Germinal center (tissue), 1 donor: Measurements from ENCODE around the gene GRK6.

Source experiments
- DNase-seq: peaks from one replicate; pipeline ENCODE4 v3.0.0; 2012; ENCODE audit warnings: mixed read lengths, low spot score

Gene GRK6

DNA sequence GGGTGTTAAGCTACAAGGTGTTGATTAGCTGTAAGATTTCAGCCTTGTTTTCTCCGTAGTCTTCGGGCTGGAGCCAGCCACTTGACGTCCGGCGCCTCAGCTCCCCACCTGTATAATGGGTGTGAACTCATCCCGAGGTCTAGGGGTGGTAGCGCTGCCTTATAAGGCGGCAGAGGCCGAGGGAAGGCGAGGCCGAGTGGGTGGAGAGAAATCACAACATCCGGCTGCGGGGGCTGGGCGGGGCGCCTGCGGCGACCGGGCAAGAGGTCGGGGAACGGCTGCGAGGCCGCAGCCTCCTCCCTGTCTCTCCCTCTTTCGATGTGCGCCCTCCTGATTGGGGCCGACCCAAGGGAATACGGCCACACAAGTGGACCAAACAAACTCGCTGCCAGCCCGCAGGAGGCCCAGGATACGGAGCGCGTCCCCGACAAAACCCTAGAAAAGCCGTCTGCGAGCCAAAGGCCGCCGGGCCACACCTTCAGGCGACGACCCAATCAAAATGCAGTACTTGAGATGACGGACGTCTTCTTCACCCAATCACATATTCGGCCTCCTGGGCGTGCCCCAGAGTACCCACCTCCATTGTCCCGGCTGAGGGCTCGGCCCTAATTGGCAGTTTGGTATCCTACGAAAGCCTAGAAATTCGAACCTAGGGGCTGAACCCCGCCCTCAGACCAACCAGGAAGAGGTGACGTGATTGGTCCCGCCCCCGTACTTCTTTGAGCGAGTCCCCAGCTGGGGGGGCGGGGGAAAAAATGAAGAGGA is 493 bp upstream of the GRK6 start:
- DNase-seq, result peak; percentile 99

GRCh38 chr5:177427211-177427822 is 841 bp downstream of the GRK6 start:
- DNase-seq, result no peak

DNA sequence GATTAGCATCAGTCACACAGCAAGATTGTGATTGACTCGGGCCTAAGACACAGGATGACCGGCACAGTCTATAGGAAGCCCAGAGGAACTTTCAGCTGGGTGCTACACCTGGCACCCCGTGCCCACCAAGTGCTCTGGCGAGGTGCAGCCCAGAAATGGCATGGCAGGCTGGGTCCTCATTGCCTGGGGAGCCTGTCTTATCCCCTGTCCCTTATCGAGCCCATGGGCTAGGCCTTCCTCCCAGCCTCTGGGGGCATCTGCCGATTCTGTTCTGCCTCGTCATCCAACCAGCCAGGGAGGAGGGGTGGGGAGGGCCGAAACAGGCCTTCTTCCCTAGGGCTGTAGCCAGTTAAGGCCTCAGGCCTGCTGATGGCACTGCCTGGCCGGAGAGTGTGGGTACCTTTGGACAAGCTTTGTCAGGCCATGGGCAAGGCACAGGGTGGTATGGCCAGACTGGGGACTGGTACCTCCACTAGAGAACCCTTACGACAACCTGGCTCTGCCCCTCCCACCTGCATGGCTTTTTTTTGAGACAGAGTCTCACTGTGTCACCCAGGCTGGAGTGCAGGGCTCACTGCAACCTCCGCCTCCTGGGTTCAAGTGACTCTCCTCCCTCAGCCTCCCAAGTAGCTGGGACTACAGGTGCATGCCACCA is 1.6 kb downstream of the GRK6 start:
- no peak for DNase-seq

DNA sequence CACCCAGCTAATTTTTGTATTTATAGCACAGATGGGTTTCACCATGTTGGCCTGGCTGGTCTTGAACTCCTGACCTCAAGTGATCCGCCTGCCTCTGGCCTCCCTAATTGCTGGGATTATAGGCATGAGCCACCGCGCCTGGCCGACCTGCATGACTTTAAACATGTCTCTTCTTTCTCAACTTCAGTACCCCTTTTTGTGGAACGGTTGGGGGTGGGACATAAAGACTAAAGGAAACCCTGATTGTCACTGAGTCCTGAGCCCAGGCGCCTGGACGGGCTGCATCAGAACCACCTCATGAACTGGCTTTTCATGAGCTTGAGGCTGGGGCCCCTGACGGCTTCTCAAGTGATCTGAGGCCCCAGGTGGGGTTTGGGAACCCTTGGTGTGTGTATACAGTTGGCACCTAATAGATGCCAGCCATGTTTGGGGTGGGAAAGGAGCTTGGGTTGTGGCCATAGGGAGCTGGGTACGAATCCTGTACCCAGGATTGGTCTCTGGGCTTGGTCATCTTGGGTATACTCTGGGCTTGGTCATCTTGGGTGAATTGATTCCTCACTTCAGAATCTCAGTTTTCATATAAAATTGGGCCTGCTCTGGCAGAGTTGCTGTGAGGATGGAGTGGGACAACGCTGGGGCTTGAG is 2.2 kb downstream of the GRK6 start:
- DNase-seq, result no peak

GRCh38 chr5:177429248-177430040 is 3.0 kb downstream of the GRK6 start:
- peak; percentile 69 for DNase-seq

DNA sequence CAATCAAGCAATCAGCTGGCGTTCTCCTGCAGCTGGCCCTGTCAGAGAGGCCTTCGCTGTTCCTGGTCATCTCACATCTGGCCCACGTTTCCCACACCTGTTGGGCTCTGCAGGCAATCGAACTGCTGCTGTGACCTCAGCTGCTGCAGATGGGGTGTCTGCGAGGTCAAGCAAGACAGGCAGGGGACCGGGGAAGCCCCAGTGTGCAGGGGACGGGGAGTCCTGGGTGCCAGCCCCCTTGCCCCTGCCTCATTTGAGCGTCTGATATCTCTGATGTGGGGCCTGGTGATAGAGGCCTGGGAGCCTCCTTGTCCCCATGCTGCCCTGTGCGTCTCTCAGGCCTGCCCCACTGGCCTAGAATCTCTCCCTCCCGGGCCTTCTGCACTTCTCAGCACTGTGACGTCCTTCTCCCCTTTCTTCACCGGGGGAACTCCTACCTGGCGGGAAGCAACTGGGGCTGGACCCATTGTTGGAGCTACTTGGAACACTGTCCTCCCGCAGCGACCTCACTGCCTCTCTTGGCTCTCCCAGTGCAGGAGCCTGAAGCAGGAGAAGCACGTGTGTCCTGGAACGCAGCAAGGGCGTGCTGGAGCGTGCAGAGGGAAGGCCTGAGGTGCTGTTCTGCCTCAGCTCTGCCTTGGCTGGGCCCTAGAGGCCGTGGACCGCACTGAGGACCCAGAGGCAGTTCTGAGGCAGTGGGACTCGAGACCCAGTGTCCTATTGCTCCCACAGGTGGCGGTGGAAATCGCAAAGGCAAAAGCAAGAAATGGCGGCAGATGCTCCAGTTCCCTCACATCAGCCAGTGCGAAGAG is 3.9 kb downstream of the GRK6 start:
- DNase-seq, result no peak

DNA sequence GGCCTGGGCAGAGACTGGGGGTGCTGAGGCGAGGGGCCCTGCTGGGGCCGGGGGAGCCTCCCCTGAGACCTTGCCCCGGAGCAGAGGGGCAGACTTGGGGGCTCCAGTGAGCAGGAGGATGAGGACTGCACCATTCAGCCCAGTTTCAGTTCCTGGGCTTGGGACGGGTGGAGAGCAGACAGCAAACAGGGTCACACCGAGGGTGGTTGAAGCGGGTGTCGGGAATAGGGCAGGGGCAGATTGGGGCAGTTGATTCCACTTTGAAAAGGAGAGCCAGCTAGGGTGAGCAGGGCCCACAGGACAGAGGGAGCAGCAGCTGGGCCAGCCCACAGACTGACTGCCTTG is 4.5 kb downstream of the GRK6 start:
- DNase-seq, result peak; percentile 42

GRCh38 chr5:177431317-177432142 is 5.1 kb downstream of the GRK6 start:
- DNase-seq, result peak; percentile 78

DNA sequence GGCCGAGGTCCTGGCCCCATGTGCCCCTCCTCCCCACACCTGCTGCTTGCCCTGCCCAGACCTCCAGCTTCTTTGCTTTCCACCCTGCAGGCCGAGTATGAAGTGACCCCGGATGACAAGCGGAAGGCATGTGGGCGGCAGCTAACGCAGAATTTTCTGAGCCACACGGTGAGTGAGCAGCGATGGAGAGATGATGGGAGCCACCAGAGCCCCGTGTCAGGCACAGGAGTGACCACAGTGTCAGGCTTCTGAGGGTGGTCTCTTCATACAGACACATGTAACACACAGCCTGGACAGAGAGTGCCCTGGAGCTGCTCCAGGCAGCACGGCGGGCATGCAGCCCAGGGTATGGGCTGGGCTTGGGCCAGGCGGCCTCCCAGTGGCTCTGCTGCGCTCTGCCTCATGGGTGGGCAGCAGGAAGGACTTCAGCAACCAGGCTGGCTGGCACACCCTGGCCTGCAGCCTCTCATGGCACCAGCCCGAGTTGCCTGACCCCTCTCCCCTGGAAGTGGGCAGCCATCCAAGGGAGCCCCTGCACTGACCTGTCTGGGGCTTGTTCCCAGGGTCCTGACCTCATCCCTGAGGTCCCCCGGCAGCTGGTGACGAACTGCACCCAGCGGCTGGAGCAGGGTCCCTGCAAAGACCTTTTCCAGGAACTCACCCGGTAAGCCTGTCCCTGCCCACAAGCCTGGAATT is 5.8 kb downstream of the GRK6 start:
- DNase-seq, result no peak

DNA sequence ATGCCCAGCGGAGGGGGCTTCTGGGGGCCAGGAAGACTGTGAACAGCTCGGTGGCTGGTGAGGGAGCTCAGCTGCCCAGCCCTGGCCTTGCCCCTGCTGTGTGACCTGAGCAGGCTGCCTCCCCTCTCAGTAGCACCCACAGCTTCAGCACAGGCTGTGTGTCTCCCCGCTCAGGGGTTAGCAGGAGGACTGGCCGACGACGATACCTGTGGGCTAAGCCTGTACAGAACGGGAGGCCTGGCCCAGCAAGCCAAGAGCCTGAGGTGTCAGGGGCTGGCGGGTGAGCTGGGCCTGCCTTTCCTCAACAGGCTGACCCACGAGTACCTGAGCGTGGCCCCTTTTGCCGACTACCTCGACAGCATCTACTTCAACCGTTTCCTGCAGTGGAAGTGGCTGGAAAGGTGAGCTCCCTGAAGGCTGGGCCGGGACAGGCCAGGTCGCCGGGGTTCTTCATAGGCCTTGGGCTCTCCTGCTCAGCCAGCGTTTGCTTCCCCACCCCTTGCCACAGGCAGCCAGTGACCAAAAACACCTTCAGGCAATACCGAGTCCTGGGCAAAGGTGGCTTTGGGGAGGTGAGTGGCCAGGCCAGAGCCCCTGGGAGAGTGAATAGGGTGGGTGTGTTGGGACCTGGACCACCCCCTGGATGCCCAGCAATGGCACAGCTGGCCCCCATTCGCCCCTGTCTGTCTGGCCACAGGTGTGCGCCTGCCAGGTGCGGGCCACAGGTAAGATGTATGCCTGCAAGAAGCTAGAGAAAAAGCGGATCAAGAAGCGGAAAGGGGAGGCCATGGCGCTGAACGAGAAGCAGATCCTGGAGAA is 6.6 kb downstream of the GRK6 start:
- no peak for DNase-seq

DNA sequence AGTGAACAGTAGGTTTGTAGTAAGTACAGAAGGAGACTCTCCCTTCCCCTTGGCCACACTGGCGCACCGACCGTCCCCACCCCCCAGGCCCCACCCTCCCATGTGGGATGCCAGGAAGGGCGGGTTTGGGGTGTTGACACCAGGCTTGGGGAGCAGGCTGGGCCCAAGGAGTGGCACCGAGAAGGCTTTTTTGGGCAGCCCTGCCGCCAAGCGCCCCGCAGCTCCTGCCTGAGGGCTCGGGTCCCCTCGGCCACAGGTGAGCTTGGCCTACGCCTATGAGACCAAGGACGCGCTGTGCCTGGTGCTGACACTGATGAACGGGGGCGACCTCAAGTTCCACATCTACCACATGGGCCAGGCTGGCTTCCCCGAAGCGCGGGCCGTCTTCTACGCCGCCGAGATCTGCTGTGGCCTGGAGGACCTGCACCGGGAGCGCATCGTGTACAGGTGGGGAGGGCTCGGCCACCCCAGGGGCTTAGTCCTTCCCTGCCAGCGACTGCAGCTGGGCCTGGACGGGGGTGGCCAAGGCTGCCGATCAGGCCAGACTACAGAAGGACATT is 7.3 kb downstream of the GRK6 start:
- no peak for DNase-seq

DNA sequence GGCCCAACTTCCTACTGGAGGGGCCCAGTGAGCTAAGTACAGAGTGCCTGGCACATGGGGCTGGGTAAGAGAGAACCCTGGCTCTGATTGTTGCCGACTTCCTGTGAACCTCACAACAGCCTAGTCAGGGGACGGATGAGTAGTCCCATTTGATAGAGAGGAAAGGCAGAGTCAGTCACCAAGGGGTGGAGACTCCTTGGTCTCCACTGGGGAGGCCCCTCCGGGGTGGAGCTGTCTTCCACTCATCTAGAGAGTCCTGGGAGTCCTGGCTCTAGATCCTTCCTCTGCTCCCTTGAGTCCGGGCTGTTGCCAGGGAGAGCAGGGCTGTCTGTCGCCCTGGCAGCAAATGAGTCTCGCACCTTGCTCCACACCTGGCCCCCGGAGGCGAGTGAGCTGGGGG is 8.0 kb downstream of the GRK6 start:
- no peak for DNase-seq

DNA sequence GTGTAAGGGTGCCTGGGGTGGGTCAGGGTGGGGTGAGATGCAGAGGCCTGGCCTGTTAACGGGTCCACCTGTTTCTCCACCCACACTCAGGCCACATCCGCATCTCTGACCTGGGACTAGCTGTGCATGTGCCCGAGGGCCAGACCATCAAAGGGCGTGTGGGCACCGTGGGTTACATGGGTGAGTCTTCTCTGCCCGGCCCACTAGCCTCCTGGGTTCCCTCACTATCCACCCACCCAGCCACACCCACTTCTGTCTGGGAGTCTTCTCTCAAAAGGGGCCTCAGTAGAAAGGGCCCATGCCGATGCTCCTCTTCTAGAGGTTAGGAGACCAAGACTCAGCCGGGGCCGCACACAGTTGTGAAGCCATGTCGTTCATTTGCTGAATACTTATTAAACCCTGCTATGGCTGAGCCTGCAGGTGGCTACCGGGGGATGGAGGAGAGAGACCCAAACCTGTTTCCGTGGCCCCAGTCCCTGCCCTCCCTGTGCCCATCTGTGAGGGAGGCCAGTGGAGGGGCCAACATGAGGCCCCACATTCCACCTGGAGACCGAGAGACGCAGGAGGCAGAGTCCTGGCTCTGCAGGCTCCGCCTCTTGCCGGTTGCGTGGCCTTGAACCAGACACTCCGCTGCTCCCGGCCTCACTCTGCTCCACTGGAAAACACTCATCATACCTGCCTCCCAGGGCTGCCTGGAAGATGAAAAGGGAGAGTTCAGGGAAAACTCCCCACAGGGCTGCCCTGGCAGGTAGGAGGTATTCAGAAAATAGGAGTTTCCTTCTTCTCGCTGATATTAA is 8.7 kb downstream of the GRK6 start:
- DNase-seq, result no peak

- DNase-seq, result no peak
Observed at GRCh38 chr5:177435847-177436536, 9.5 kb downstream of the GRK6 start.

DNA sequence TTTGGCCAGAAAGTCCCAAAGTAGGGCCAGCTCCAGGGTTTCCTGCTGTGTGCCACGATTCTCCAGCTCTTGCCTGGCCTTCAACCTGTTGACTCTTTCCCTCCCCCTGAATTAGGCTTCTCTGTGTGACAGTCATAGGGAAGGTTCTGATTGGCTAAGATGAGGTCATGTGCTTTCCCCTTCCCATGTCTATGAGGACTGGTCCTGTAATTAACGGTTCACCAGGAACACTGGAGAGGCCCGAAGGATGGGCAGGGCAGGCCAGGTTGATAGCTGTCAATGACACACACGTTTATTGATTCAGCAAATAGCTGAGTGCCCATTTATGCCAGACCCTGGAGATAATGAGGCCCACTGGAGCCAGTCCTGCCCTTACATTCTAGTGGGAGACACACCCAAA is 11.1 kb downstream of the GRK6 start:
- no peak for DNase-seq

GRCh38 chr5:177438468-177438867 is 12.0 kb downstream of the GRK6 start:
- DNase-seq, result no peak

DNA sequence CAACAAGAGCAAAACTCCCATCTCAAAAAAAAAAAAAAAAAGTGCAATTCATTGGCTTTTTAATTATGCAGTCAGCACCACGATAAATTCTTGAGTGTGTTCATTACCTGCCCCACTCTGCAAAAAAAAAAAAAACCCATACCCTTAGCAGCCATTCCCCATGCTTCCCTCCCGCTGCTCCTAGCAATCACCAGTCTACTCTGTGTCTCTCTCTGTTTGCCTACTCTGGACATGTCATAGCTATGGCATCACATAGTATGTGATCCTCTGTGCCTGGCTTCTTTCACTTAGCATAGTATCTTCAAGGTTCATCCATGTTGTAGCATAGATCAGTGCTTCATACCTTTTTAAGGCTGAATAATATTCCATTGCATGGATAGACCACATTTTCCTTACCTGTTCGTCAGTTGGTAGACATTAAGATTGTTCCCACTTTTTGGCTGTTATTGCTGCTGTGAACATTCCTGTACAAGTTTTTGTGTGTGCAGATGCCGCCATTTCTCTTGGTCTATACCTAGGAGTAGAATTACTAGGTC is 13.1 kb downstream of the GRK6 start:
- DNase-seq, result no peak
